GM10847 (cell line): ENCODE data around the gene GABRG2.

Experiments
- POLR2A ChIP-seq: IDR thresholded peaks from 2 replicates; pipeline ENCODE4 v1.6.1; 2011; ENCODE audit not compliant: insufficient read length; ENCODE audit errors: extremely low read depth

Gene GABRG2

DNA sequence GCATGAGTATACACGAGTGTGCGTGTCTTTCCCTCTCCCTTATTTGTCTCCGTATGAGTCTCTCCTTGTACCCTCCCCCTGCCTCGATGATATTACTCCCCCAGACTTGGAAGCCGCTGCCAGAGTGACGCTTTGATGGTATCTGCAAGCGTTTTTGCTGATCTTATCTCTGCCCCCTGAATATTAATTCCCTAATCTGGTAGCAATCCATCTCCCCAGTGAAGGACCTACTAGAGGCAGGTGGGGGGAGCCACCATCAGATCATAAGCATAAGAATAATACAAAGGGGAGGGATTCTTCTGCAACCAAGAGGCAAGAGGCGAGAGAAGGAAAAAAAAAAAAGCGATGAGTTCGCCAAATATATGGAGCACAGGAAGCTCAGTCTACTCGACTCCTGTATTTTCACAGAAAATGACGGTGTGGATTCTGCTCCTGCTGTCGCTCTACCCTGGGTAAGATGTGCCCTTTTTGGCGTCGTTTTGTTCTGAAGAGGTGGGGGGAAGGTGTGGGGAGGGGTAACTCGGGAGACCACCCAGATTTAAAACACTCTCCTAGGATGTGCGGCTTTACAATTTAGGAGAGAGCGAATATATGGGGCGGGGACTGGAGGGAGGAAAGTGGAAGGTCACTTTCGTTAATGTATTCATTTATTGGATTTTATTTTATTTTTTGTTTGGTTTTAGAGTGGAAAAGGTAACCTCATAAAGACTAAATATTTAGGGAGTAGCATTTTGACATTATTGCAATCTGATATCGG is at the start of gene GABRG2:
Gene GABRG2, plus strand, starts transcription at position 119 of the 757 bp plus-strand sequence. Its CDS starts 227 bp downstream, at position 346.
- no peak for TF ChIP-seq POLR2A

DNA sequence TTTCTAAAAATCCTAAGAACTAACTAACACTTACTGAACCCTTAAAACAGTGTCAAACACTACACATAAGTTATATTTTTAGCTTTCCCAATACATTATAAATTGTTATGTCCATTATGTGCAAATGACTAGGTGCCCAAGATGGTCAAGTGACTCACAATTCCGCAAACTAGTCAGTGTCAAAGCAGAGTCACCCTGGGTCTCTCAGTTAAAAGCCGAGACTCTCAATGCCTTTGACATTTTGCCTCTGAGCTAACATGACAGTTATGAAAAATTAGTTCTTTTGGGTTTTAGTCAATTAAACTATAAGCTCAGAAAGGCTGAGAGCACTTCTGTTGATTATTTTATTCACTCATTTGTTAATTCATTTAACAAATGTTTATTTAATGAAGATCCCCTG is 42.3 kb upstream of the GABRG2 start:
- no peak for TF ChIP-seq POLR2A

DNA sequence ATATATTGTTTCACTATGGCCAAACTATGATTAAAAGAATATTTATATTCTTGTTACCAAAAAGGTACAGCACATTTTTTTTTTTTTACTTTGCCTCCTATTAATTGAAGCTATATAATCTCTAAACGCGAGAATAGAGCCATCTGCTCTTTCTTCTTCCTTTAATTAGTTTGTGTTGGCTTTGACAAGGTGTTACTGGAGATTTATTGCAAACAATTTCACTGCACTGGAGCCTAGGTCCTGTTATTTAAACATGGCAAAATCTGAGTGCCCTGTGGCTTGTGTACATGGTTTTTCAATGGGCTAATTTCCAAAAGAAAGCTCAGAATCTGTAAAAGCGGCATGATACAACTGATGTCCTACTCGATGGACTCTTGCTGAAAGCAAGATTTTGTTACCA is 40.8 kb upstream of the GABRG2 start:
- TF ChIP-seq POLR2A, result no peak

DNA sequence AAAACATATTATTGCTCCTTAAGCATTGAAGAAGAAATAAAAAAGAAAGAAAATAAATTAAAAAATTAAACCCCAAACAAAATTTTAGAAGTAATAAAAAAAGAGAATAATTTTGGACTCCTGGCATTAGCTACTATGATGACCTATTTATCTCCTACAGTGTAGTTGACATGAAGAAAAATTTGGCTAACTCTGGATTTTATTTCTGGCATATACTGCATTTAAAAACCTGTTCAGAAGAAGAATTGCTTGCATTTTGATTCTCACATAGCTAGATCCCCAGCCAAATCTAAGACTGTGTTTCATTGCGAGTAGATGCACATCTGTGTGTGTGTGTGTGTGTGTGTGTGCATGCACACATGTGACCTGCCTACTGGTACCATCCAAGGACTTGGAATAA is 30.1 kb upstream of the GABRG2 start:
- no peak for TF ChIP-seq POLR2A

DNA sequence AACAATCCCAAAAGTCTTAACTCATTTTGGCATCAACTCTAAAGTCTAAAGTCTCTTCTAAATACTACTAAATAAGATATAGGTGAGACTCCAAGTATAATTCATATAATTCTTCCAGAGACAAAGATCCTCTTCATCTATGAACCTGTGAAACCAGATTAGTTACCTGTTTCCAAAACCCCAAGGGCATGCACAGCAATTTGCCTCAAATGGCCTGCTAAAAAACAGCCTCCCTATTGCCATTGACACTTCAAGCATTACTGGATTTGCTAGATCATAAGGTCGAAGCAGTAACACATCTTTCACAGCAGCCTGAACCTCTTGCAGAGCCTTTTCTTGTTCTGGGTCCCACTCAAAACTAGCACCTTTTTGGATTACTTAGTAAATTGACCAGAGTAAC is 20.3 kb upstream of the GABRG2 start:
- TF ChIP-seq POLR2A, result no peak

DNA sequence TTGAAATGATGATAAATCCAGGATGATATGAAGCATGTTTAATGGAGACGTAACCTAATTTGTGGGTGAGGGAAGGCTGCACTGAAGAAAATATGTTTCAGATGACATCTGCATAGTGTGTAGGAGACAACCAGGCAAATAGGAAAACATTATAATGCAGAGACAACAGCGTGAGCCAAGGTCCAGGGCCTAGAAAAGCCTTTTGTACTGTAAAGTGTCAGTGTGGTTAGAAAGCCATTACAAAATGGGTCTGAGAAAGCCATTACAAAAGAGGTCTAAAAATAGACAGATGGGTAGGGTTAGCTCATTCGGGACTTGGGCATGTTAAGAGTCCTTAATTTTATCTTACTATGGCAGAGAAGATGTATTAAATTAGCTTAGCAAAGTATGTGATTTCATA is 14.9 kb upstream of the GABRG2 start:
- no peak for TF ChIP-seq POLR2A

DNA sequence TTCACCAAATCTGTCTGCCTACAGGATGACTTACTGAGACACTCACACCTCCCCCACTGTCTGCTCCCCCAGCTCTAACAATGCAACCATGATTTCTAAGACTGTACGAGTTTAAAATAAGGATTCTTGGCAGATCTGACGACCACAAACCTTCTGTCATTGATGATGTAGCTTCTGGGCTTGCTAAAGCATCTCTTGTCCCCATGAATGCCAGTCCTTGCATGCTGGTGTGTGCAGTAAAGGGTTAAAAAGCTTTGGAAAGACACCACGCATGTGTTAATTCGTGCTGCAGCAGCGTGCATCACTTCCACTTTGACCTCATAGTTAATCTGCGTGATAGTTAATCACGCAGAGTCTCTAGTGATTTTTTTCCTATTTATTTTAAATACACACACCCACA is 411 bp upstream of the GABRG2 start:
- TF ChIP-seq POLR2A, result no peak

DNA sequence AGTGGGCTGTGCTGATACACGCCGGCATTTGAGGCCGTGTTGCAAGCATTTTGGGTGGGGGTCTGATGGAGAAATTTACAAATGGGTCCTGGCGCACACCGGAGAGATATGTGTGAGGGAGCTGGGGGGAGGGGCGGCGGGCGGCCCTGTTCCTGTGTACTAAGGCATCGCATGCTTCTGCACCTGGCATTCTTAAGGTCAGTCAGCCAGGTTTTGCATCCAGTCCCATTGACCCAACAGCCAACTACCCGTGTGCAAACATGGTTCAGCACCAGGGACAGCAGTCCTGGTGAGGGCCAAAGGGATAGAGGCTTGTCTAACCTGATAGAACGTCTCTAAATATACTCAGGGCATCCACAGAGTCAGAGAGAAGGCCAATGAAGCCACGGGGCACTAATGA is 839 bp downstream of the GABRG2 start:
- TF ChIP-seq POLR2A, result no peak

DNA sequence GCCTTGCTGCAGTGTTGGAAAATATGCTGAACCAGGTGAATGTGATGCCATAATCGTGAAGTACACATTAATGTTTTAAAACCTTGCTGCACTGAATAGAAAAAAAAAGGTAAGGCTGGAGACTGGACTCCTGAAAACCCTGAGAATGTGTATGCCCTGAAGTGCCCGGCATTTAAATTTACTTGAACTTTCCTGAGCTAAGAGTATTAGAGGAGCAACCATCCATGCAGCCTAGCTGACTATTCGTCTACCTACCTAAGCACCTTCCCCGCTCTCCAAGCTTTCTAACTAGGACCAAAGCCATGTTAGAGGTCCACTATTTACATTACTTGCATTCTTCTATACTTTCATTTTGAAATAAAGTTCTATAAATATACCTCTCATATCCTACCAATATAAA is 1.4 kb downstream of the GABRG2 start:
- TF ChIP-seq POLR2A, result no peak

DNA sequence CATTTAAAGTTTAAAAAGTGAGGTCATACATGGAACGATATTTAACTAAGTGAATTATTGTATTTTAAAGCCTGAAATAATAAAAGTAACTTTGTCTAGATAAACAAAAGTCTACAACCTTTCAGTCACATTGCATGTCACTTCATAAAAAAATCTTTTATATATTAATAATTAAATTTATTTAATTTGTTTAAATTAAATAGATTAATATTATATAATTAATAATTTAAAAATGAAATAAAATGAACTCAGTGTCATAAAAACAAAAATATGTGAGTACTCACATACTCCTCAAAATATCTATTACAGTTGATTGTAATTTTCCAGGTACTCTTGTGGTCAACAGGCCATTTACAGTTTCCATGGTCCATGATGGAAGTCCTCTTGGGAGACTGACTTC is 11.2 kb downstream of the GABRG2 start:
- TF ChIP-seq POLR2A, result no peak

DNA sequence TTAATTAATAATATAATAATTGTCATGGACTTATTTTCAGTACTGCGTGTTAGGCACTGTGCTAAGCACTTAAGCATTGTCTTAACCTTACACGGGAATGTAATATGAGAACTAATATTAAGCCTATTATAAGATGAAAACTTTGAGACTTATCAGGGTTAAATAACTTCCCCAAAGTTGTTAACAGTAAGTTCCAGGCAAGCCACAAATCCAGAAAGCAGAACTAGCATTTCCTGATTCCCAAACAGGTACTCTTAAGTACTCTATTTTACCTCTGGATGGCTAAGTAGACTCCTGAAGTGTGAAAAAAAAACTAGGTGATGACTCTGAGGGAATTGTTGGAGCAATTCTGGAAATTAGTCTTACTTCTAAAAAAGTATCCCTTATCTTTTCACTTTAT is 23.8 kb downstream of the GABRG2 start:
- TF ChIP-seq POLR2A, result no peak

DNA sequence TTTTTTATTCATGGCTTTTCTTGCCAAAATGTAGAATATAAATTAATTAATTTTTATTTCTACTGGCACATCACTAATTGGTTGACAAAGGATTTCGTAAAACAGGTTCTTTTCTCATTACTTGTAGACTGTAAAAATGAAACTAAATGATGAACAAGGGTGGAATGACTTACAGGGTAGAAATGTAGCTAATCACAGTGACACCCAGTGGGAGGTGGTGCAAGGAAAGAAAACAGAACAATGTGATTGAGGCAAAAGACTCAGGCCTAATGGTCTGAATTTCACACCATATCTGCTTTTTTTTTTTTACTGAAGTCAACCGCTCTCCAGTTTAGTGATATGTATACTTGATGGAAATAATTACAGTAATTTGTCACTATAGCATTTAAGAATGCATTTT is 28.9 kb downstream of the GABRG2 start:
- no peak for TF ChIP-seq POLR2A

DNA sequence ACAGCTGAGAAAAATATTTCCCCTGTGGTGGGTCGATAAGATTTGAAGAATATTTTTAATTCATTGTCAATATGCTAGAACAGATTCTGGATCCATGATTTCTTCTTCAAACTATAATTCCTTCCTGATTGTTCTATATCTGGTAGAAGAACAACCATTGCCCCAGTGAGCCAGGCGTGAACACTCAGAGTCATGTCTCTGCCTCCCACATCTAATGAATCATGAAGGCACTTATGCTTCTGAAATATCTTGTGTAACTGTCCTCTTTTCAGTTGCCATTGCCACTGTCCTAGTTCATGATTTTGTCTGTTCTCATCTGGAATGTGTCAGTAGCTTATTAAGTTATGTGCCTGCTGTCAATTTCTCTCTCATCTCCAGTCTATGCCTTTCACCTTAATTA is 40.0 kb downstream of the GABRG2 start:
- TF ChIP-seq POLR2A, result no peak

DNA sequence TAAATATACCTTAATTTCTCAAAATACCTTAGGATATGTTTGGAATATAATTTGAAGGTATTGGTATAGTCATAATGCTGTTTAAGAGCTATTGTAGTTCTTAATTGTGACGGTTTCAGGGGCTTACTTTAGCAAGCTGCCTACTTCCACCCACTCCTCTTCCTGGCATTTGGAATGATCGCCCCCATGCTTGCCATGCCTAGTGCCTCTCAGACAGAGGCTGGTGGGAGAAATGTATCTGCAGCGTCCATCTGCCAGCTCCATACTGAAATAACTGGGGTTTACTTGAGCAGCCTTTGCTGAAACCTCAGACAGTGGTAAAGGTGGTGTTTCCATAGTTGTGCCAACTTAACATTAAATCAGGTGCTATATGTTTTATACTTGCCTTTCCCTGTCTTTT is 52.2 kb downstream of the GABRG2 start:
- no peak for TF ChIP-seq POLR2A

DNA sequence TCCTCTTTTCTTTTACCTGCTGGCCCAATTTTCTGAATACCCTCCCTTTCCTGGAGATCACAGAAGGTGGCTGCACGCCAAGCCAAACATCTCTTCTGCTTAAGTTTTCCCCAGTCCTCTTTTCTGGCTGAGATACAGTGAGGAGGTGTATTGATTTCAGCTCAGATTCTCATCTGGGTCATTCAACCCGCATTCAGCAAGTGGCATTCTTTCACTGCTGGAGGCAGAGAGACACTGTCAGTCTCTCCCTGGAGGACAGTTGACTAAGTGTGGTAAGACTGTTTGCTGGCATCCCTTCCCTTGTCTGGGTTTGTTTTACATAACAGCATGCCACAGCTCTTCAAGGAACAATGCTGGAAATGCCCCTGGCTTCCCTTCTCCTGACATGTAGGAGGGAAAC is 60.5 kb downstream of the GABRG2 start:
- no peak for TF ChIP-seq POLR2A

DNA sequence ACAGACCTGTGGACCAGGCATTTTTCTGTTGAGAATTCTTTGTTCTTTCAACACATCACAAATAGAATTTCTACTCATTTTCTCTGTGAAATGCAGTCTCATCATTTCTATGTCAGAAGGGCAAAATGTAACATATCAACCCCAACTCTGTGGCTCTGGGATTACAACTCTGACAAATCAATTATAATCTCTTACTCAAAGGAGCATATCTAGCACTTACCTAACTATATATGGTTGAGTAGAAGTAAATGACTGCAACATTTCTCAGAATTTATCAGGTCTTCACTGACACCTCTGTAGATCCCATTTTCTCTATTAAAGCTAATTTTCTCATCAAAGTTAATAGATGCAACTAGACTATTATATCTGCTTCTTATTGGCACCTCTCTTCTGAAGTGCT is 64.8 kb downstream of the GABRG2 start:
- no peak for TF ChIP-seq POLR2A

DNA sequence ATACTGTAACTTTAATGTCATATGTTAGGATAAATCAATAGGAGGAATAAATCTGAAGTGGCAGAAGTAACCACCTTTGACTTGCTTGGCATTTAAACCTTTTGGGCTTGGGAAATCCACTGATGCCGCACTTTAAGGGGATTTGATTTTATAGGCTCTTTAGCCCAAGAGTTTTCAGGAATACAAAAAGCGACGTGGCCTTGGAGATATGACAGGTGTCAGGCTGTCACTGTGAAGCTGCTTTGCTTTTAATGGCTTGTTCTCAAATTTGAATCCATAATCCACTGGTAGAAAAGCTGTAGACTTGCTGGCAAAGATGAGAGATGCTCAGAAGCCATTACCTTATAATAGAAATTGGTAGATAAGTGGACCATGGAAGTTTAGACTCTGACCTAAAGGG is 71.6 kb downstream of the GABRG2 start:
- TF ChIP-seq POLR2A, result no peak
